WTC11 (cell line): Measurements from ENCODE around the gene HOMER3. TPM values are rescaled to one million over a fixed set of nuclear protein-coding genes. Genes with fewer than 3 reads are reported as not detected.
"Not testable (repeated sequence)": the region's sequence is repeated elsewhere in the genome, so short reads cannot be mapped to it uniquely, and the experiment has no call there.

Source experiments
- ATAC-seq: fragments of 200-7000 bp; cut with Tn5 transposase; 2 replicates; pipeline ENCODE4 v1.10.0; 2021; ENCODE audit warnings: mild to moderate bottlenecking, moderate library complexity
- CTCF ChIA-PET: fragments of 300-600 bp; sonication (Branson Sonifier 250); formaldehyde crosslinking; loops from one replicate; lab custom pipeline; 2021; ENCODE audit warnings: antibody characterized with exemption; lab: Charles Lee
- POLR2A ChIA-PET: fragments of 350-600 bp; sonication (Branson Sonifier 250); formaldehyde crosslinking; loops from one replicate; lab custom pipeline; 2021; ENCODE audit warnings: antibody characterized with exemption; lab: Charles Lee
- DNase-seq: peaks from one replicate; pipeline ENCODE4 v3.0.0; 2021; ENCODE audit warnings: low spot score
- H3K27ac Mint-ChIP-seq: 2 replicates; pipeline ENCODE4 v1.8.0; 2021; ENCODE audit warnings: mixed read lengths
- H3K27me3 Mint-ChIP-seq: 2 replicates; pipeline ENCODE4 v1.8.0; 2021; ENCODE audit warnings: low read depth, mild to moderate bottlenecking, moderate library complexity, mixed read lengths
- H3K36me3 Mint-ChIP-seq: 2 replicates; pipeline ENCODE4 v1.8.0; 2021; ENCODE audit warnings: mixed read lengths
- H3K4me1 Mint-ChIP-seq: 2 replicates; pipeline ENCODE4 v1.8.0; 2022; ENCODE audit warnings: mixed read lengths
- H3K4me3 Mint-ChIP-seq: 2 replicates; pipeline ENCODE4 v1.8.0; 2021; ENCODE audit warnings: mild to moderate bottlenecking, moderate library complexity, mixed read lengths
- H3K9me3 Mint-ChIP-seq: 2 replicates; pipeline ENCODE4 v1.8.0; 2021; ENCODE audit warnings: mixed read lengths
- ATF2 ChIP-seq: sonication (generic); formaldehyde crosslinking; IDR thresholded peaks from 2 replicates; pipeline ENCODE4 v1.8.1; 2022; ENCODE audit warnings: low read depth, missing genetic modification reagents, borderline replicate concordance
- CREB1 ChIP-seq: sonication (generic); formaldehyde crosslinking; IDR thresholded peaks from 2 replicates; pipeline ENCODE4 v1.8.0; 2023; ENCODE audit warnings: mild to moderate bottlenecking, missing genetic modification reagents
- FOXP4 ChIP-seq: sonication (generic); formaldehyde crosslinking; IDR thresholded peaks from 2 replicates; pipeline ENCODE4 v1.8.0; 2022; ENCODE audit warnings: mild to moderate bottlenecking, missing genetic modification reagents
- STAT6 ChIP-seq: sonication (generic); formaldehyde crosslinking; conservative IDR thresholded peaks from 2 replicates; pipeline ENCODE4 v1.8.1; 2023; ENCODE audit warnings: mild to moderate bottlenecking, low read depth, missing genetic modification reagents, moderate library complexity
- TCF7 ChIP-seq: sonication (generic); formaldehyde crosslinking; IDR thresholded peaks from 2 replicates; pipeline ENCODE4 v1.8.0; 2022; ENCODE audit warnings: mild to moderate bottlenecking, low read depth, missing genetic modification reagents, moderate library complexity
- ZNF281 ChIP-seq: sonication (generic); formaldehyde crosslinking; IDR thresholded peaks from 2 replicates; pipeline ENCODE4 v1.8.0; 2023; ENCODE audit warnings: mild to moderate bottlenecking, missing genetic modification reagents
- total RNA-seq: library from RNA; stranded (reverse); gene quantifications from 3 replicates; pipeline ENCODE4 v1.2.3, GENCODE V29; 2021

HOMER3 gene
- total RNA-seq, 1 experiment from 2014 or later, result 28.2 TPM

GRCh38 chr19:18903156-18904037, 37.6 kb downstream of the HOMER3 start (continued):
- TF ChIP-seq ATF2 (CRISPR knock-in tag), result no peak

GRCh38 chr19:18902519-18902918, 38.5 kb downstream of the HOMER3 start:
- CTCF ChIA-PET, result interaction anchor here (1.3 to 1.6 kb wide), 2 partner anchors 17 to 55 kb away, joined by 3 to 4 read pairs; partner anchors contain the start of genes COPE and DDX49
- H3K4me1 Mint-ChIP-seq, POLR2A ChIA-PET, H3K4me3 Mint-ChIP-seq, DNase-seq, H3K36me3 Mint-ChIP-seq, ATAC-seq, H3K27ac Mint-ChIP-seq, H3K27me3 Mint-ChIP-seq, H3K9me3 Mint-ChIP-seq: not testable (repeated sequence)

- Mint-ChIP-seq H3K4me1 (no peaks in the 10 kb centered on the region), H3K4me3 (no peak overlapping the region), H3K27ac (no peak overlapping the region), H3K27me3 (peaks cover 14% of the 10 kb centered on the region), H3K9me3 (no peaks in the 10 kb centered on the region), H3K36me3 (peaks cover 8% of the 10 kb centered on the region; the same call in 1 of the 2 replicates)
- DNase-seq, result no peak
- TF ChIP-seq STAT6 (CRISPR knock-in tag) (no peak), ZNF281 (no peak), ATF2 (CRISPR knock-in tag) (no peak), CREB1 (CRISPR knock-in tag) (no peak)
- ATAC-seq, result no peak
- ChIA-PET CTCF (interaction anchor here (1.3 kb wide), 1 partner anchor 55 kb away, joined by 4 read pairs; no protein-coding TSS in a partner anchor), POLR2A (no interaction called here)
Measured at GRCh38 chr19:18901491-18901890, 39.5 kb downstream of the HOMER3 start.

GRCh38 chr19:18900700-18901481, 40.1 kb downstream of the HOMER3 start:
- H3K9me3 Mint-ChIP-seq, result no peaks in the 10 kb centered on the region
- no peak for ATAC-seq
- H3K27ac Mint-ChIP-seq, result no peak overlapping the region
- peaks cover 5% of the 10 kb centered on the region; the same call in 1 of the 2 replicates for H3K36me3 Mint-ChIP-seq
- H3K27me3 Mint-ChIP-seq, result peaks cover 16% of the 10 kb centered on the region
- ChIA-PET POLR2A (no interaction called here), CTCF (interaction anchor here (1.3 kb wide), 1 partner anchor 54 kb away, joined by 4 read pairs; no protein-coding TSS in a partner anchor)
- H3K4me1 Mint-ChIP-seq, result no peaks in the 10 kb centered on the region
- DNase-seq, result no peak
- no peak overlapping the region for H3K4me3 Mint-ChIP-seq
- no peak for TF ChIP-seq FOXP4 (CRISPR knock-in tag)
- TF ChIP-seq TCF7, result no peak
- no peak for TF ChIP-seq ZNF281
